HEK293 (cell line): Measurements from ENCODE around the gene ARHGAP25.

Source experiments
- CTCF ChIA-PET: fragments of 350-600 bp; formaldehyde crosslinking; extraction: SDS; loops from one replicate; lab custom pipeline; 2021; ENCODE audit warnings: antibody characterized with exemption; lab: Yijun Ruan, JAX
- POLR2A ChIA-PET: fragments of 300-600 bp; formaldehyde crosslinking; extraction: SDS; loops from one replicate; lab custom pipeline; 2020; ENCODE audit warnings: antibody characterized with exemption, inconsistent platforms; lab: Yijun Ruan, JAX
- H3K27ac ChIP-seq: fragments of 200-500 bp; sonication (Bioruptor generic); 2 replicates; pipeline ENCODE4 v1.5.1; 2014; ENCODE audit warnings: low read depth, low read length, control low read depth, inconsistent platforms; ENCODE audit errors: extremely low read depth
- H3K36me3 ChIP-seq, 2 experiments: fragments of 200-500 bp in 1 of 2; sonication (Bioruptor generic) in 1 of 2; 1 replicate in 1 of 2; 2 replicates in 1 of 2; pipeline ENCODE4 v1.5.1; 2014 to 2017; ENCODE audit warnings: inconsistent platforms in 2 of 2, low read length in 2 of 2; ENCODE audit not compliant: control insufficient read depth in 2 of 2, insufficient read depth in 1 of 2
- H3K4me1 ChIP-seq: fragments of 200-500 bp; sonication (Bioruptor generic); 2 replicates; pipeline ENCODE4 v1.5.1; 2014; ENCODE audit warnings: mild to moderate bottlenecking, low read length, inconsistent platforms; ENCODE audit not compliant: control insufficient read depth, insufficient read depth
- H3K4me3 ChIP-seq: 2 replicates; pipeline ENCODE4 v1.5.1; 2011; ENCODE audit warnings: low read depth, mild to moderate bottlenecking, control low read depth, low read length, moderate library complexity
- H3K9me3 ChIP-seq: fragments of 200-500 bp; sonication (Bioruptor generic); 2 replicates; pipeline ENCODE4 v1.5.1; 2014; ENCODE audit warnings: low read depth, low read length, inconsistent platforms; ENCODE audit not compliant: control insufficient read depth, insufficient read depth
- KLF8 ChIP-seq: fragments of 450-650 bp; formaldehyde crosslinking; IDR thresholded peaks from 2 replicates; pipeline ENCODE4 v1.5.1; 2016; ENCODE audit warnings: missing biosample characterization, missing genetic modification characterization
- MZF1 ChIP-seq: fragments of 450-650 bp; formaldehyde crosslinking; IDR thresholded peaks from 2 replicates; pipeline ENCODE4 v1.5.1; 2017; ENCODE audit warnings: missing biosample characterization, missing genetic modification characterization, borderline replicate concordance
- OVOL3 ChIP-seq: fragments of 450-650 bp; formaldehyde crosslinking; IDR thresholded peaks from 2 replicates; pipeline ENCODE4 v1.5.1; 2016; ENCODE audit warnings: missing biosample characterization, missing genetic modification characterization
- PRDM1 ChIP-seq: fragments of 450-650 bp; formaldehyde crosslinking; IDR thresholded peaks from 2 replicates; pipeline ENCODE4; 2016; ENCODE audit warnings: missing biosample characterization, missing genetic modification characterization
- RBAK ChIP-seq: fragments of 450-650 bp; formaldehyde crosslinking; IDR thresholded peaks from 2 replicates; pipeline ENCODE4 v1.5.1; 2016; ENCODE audit warnings: missing biosample characterization, missing genetic modification characterization
- TRIM28 ChIP-seq: IDR thresholded peaks from 2 replicates; pipeline ENCODE4 v1.6.1; 2011; ENCODE audit warnings: low read length, control low read depth, borderline replicate concordance
- ZNF114 ChIP-seq: fragments of 450-650 bp; formaldehyde crosslinking; IDR thresholded peaks from 2 replicates; pipeline ENCODE4 v1.5.0; 2017; ENCODE audit warnings: missing biosample characterization, missing genetic modification characterization
- ZNF146 ChIP-seq: fragments of 450-650 bp; formaldehyde crosslinking; IDR thresholded peaks from 2 replicates; pipeline ENCODE4 v1.5.1; 2016; ENCODE audit warnings: missing biosample characterization, missing genetic modification characterization
- ZNF155 ChIP-seq: fragments of 450-650 bp; formaldehyde crosslinking; IDR thresholded peaks from 2 replicates; pipeline ENCODE4 v1.5.1; 2016; ENCODE audit warnings: missing biosample characterization, missing genetic modification characterization
- ZNF175 ChIP-seq: fragments of 450-650 bp; formaldehyde crosslinking; IDR thresholded peaks from 2 replicates; pipeline ENCODE4 v1.5.1; 2016; ENCODE audit warnings: missing biosample characterization, missing genetic modification characterization
- ZNF19 ChIP-seq: fragments of 450-650 bp; formaldehyde crosslinking; IDR thresholded peaks from 2 replicates; pipeline ENCODE4; 2016; ENCODE audit warnings: missing biosample characterization, missing genetic modification characterization, low read depth
- ZNF2 ChIP-seq: fragments of 450-650 bp; formaldehyde crosslinking; IDR thresholded peaks from 2 replicates; pipeline ENCODE4 v1.5.1; 2016; ENCODE audit warnings: missing biosample characterization, missing genetic modification characterization
- ZNF211 ChIP-seq: fragments of 450-650 bp; formaldehyde crosslinking; IDR thresholded peaks from 2 replicates; pipeline ENCODE4 v1.5.1; 2016; ENCODE audit warnings: low read depth, missing biosample characterization, missing genetic modification characterization
- ZNF23 ChIP-seq: fragments of 450-650 bp; formaldehyde crosslinking; IDR thresholded peaks from 2 replicates; pipeline ENCODE4 v1.5.1; 2016; ENCODE audit warnings: missing biosample characterization, missing genetic modification characterization, borderline replicate concordance
- ZNF248 ChIP-seq: fragments of 450-650 bp; formaldehyde crosslinking; IDR thresholded peaks from 2 replicates; pipeline ENCODE4 v1.5.1; 2017; ENCODE audit warnings: missing biosample characterization, missing genetic modification characterization
- ZNF426 ChIP-seq: fragments of 450-650 bp; formaldehyde crosslinking; IDR thresholded peaks from 2 replicates; pipeline ENCODE4 v1.5.1; 2017; ENCODE audit warnings: missing biosample characterization, missing genetic modification characterization, mild to moderate bottlenecking, inconsistent platforms, moderate library complexity
- ZNF473 ChIP-seq: fragments of 450-650 bp; formaldehyde crosslinking; IDR thresholded peaks from 2 replicates; pipeline ENCODE4 v1.5.1; 2017; ENCODE audit warnings: missing biosample characterization, missing genetic modification characterization
- ZNF514 ChIP-seq: fragments of 450-650 bp; formaldehyde crosslinking; IDR thresholded peaks from 2 replicates; pipeline ENCODE4 v1.5.1; 2016; ENCODE audit warnings: missing biosample characterization, missing genetic modification characterization
- ZNF529 ChIP-seq: fragments of 450-650 bp; formaldehyde crosslinking; IDR thresholded peaks from 2 replicates; pipeline ENCODE4 v1.5.1; 2017; ENCODE audit warnings: missing genetic modification characterization, missing biosample characterization; ENCODE audit not compliant: insufficient replicate concordance
- ZNF560 ChIP-seq: fragments of 450-650 bp; formaldehyde crosslinking; IDR thresholded peaks from 2 replicates; pipeline ENCODE4 v1.5.1; 2017; ENCODE audit warnings: missing biosample characterization, missing genetic modification characterization, borderline replicate concordance
- ZNF585B ChIP-seq: fragments of 450-650 bp; formaldehyde crosslinking; IDR thresholded peaks from 2 replicates; pipeline ENCODE4 v1.5.1; 2016; ENCODE audit warnings: missing biosample characterization, missing genetic modification characterization
- ZNF600 ChIP-seq: fragments of 450-650 bp; formaldehyde crosslinking; IDR thresholded peaks from 2 replicates; pipeline ENCODE4 v1.5.1; 2016; ENCODE audit warnings: missing biosample characterization, missing genetic modification characterization
- ZNF664 ChIP-seq: fragments of 450-650 bp; formaldehyde crosslinking; IDR thresholded peaks from 2 replicates; pipeline ENCODE4 v1.5.1; 2016; ENCODE audit warnings: missing biosample characterization, missing genetic modification characterization
- ZNF837 ChIP-seq: fragments of 450-650 bp; formaldehyde crosslinking; IDR thresholded peaks from 2 replicates; pipeline ENCODE4 v1.5.1; 2016; ENCODE audit warnings: missing biosample characterization, missing genetic modification characterization
- TF ChIP-seq, protein P1 (sequence below): sonication (generic); formaldehyde crosslinking; IDR thresholded peaks from 2 replicates; pipeline ENCODE4 v1.8.1; 2022; ENCODE audit warnings: mild to moderate bottlenecking, moderate library complexity, missing genetic modification reagents
- TF ChIP-seq, protein P2 (sequence below): fragments of 450-650 bp; formaldehyde crosslinking; IDR thresholded peaks from 2 replicates; pipeline ENCODE4 v1.5.1; 2016; ENCODE audit warnings: missing biosample characterization, missing genetic modification characterization

The ARHGAP25 gene

DNA sequence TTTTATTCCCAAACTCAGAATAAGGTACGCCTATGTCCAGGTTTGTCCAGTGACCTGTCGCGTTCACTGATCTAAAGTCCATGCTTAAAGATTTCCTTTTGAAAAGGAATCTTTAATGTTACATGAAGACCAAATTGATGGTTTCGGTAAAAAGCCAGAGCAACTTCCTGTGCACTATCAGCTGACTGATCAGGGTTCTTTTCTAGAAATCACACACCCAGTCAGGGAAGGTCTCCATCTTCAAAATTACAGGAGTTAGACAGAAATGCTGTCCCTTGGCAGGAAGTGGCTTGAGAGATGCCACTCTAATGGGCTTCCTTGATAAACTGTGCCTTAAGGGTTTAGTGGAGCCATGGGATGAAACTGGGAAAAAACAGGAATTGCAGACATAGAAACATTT lies 14.7 kb upstream of the ARHGAP25 start:
- POLR2A ChIA-PET, result no interaction called here

DNA sequence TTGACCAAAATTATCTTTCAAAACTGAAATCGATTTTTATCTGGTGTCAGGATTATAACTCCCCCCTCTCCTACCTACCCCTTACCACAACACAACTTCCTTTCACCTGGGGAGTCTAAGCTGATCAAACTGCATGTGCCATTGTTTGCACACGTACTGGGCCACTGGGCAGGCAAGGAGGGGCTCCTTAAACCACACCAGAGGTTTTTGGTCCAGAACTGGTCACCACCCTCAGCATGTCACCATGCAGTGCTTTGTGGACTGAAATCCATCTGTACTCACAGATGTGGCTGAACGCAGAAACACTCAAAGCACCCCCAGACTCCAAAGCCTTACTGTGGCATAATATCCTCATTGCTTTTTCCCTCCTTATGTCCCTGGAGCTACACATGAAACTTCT lies 13.9 kb upstream of the ARHGAP25 start:
- no peak for TF ChIP-seq ZNF837 (tag by site-specific recombination)
- TF ChIP-seq ZNF146, result no peak
- no peak for TF ChIP-seq ZNF529
- TF ChIP-seq ZNF248 (tag by site-specific recombination), result no peak
- TF ChIP-seq ZNF114 (tag by site-specific recombination), result no peak
- no peak for TF ChIP-seq ZNF585B
- no peak for TF ChIP-seq ZNF473 (tag by site-specific recombination)
- TF ChIP-seq PRDM1 (tag by site-specific recombination), result no peak
- TF ChIP-seq ZNF175 (tag by site-specific recombination), result no peak
- TF ChIP-seq TRIM28, result no peak
- no peak for TF ChIP-seq ZNF664
- TF ChIP-seq ZNF211 (tag by site-specific recombination), result no peak
- TF ChIP-seq ZNF560 (tag by site-specific recombination), result no peak
- TF ChIP-seq RBAK (tag by site-specific recombination), result no peak
- no peak for TF ChIP-seq ZNF2
- H3K27ac ChIP-seq, result no peak overlapping the region
- ChIA-PET POLR2A (interaction anchor here (1.1 kb wide), 1 partner anchor 254 kb away, joined by 4 read pairs; the partner anchor contains the start of genes APLF and FBXO48), CTCF (interaction anchor here (0.5 to 1.1 kb wide), 4 partner anchors 14 to 233 kb away, joined by 3 to 4 read pairs (median 3); partner anchors contain the start of gene ARHGAP25)
- H3K36me3 ChIP-seq, result no peaks in the 10 kb centered on the region
- H3K9me3 ChIP-seq, result no peaks in the 10 kb centered on the region
- no peak overlapping the region for H3K4me3 ChIP-seq
- no peaks in the 10 kb centered on the region for H3K4me1 ChIP-seq

More for the DNA sequence above, 14.7 kb upstream of the ARHGAP25 start:
- TF ChIP-seq ZNF514, result no peak
- TF ChIP-seq OVOL3 (tag by site-specific recombination), result no peak
- TF ChIP-seq MZF1 (tag by site-specific recombination), result no peak
- TF ChIP-seq KLF8, result no peak
- TF ChIP-seq ZNF23 (tag by site-specific recombination), result no peak
- TF ChIP-seq, protein P1, sequence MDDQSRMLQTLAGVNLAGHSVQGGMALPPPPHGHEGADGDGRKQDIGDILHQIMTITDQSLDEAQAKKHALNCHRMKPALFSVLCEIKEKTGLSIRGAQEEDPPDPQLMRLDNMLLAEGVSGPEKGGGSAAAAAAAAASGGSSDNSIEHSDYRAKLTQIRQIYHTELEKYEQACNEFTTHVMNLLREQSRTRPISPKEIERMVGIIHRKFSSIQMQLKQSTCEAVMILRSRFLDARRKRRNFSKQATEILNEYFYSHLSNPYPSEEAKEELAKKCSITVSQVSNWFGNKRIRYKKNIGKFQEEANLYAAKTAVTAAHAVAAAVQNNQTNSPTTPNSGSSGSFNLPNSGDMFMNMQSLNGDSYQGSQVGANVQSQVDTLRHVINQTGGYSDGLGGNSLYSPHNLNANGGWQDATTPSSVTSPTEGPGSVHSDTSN, result no peak
- no peak for TF ChIP-seq ZNF600
- TF ChIP-seq, protein P2, sequence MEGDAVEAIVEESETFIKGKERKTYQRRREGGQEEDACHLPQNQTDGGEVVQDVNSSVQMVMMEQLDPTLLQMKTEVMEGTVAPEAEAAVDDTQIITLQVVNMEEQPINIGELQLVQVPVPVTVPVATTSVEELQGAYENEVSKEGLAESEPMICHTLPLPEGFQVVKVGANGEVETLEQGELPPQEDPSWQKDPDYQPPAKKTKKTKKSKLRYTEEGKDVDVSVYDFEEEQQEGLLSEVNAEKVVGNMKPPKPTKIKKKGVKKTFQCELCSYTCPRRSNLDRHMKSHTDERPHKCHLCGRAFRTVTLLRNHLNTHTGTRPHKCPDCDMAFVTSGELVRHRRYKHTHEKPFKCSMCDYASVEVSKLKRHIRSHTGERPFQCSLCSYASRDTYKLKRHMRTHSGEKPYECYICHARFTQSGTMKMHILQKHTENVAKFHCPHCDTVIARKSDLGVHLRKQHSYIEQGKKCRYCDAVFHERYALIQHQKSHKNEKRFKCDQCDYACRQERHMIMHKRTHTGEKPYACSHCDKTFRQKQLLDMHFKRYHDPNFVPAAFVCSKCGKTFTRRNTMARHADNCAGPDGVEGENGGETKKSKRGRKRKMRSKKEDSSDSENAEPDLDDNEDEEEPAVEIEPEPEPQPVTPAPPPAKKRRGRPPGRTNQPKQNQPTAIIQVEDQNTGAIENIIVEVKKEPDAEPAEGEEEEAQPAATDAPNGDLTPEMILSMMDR (tag by site-specific recombination), result no peak
- TF ChIP-seq ZNF155 (tag by site-specific recombination), result no peak
- no peak for TF ChIP-seq ZNF19 (tag by site-specific recombination)
- no peak for TF ChIP-seq ZNF426 (tag by site-specific recombination)
- Histone ChIP-seq H3K36me3 (no peaks in the 10 kb centered on the region), H3K27ac (no peak overlapping the region), H3K4me3 (no peak overlapping the region), H3K4me1 (no peaks in the 10 kb centered on the region), H3K9me3 (no peaks in the 10 kb centered on the region)
- CTCF ChIA-PET, result interaction anchor here (0.7 to 1.0 kb wide), 3 partner anchors 80 to 255 kb away, joined by 3 to 4 read pairs (median 3); no protein-coding TSS in a partner anchor
